B cell (primary cell): ENCODE results near the gene FRYL. TPM values are rescaled to one million over a fixed set of nuclear protein-coding genes. Genes with fewer than 3 reads are reported as not detected.
A peak's percentile ranks its signal among the peaks of the same experiment; 100 is the strongest.
"Not testable (repeated sequence)": the region's sequence is repeated elsewhere in the genome, so short reads cannot be mapped to it uniquely, and the experiment has no call there.

Source experiments
- ATAC-seq: fragments of 200-7000 bp; cut with Tn5 transposase; one replicate; pipeline ENCODE4 v1.10.0; 2021; ENCODE audit warnings: low read depth, mild to moderate bottlenecking, moderate number of reproducible peaks, moderate library complexity
- CTCF ChIA-PET: fragments of 350-600 bp; sonication (Branson Sonifier 250); formaldehyde crosslinking; loops from one replicate; lab custom pipeline; 2021; ENCODE audit warnings: antibody characterized with exemption, inconsistent platforms; lab: Charles Lee
- POLR2A ChIA-PET: fragments of 350-600 bp; sonication (Branson Sonifier 250); formaldehyde crosslinking; loops from one replicate; lab custom pipeline; 2021; ENCODE audit warnings: antibody characterized with exemption; lab: Charles Lee
- DNase-seq: peaks from one replicate; pipeline ENCODE4 v3.0.0; 2013
- H2AFZ ChIP-seq: 2 replicates; pipeline ENCODE4 v1.6.1; 2012; ENCODE audit warnings: mild to moderate bottlenecking, low read depth, low read length; ENCODE audit not compliant: insufficient read depth, poor library complexity, severe bottlenecking
- H3K27ac ChIP-seq, 2 donors: 1 replicate in 1 of 2; 2 replicates in 1 of 2; pipeline ENCODE4 v1.5.1; 2012 to 2013; ENCODE audit warnings: low read length in 2 of 2, mild to moderate bottlenecking in 2 of 2, moderate library complexity in 1 of 2
- H3K27me3 ChIP-seq, 4 experiments: fragments of 200-600 bp in 1 of 4; sonication (generic) in 1 of 4; replicated peaks in 1 of 4; 1 replicate in 2 of 4; 2 replicates in 2 of 4; pipeline versions ENCODE4 v1.6.1 to v1.7.0; 2013 to 2016; ENCODE audit warnings: low read length in 3 of 4, mild to moderate bottlenecking in 2 of 4, mixed read lengths in 1 of 4, moderate library complexity in 1 of 4; ENCODE audit not compliant: insufficient read depth in 4 of 4, control insufficient read depth in 3 of 4; ENCODE audit errors: control extremely low read depth in 1 of 4
- H3K36me3 ChIP-seq, 2 experiments: replicated peaks in 1 of 2; 1 replicate in 1 of 2; 2 replicates in 1 of 2; pipeline versions ENCODE4 v1.6.1 to v1.7.1; 2013; ENCODE audit warnings: low read length in 1 of 2; ENCODE audit not compliant: insufficient read depth in 2 of 2, control insufficient read depth in 1 of 2; ENCODE audit errors: control extremely low read depth in 1 of 2, extremely low read depth in 1 of 2
- H3K4me1 ChIP-seq, 2 donors: fragments of 200-600 bp in 1 of 2; sonication (generic) in 1 of 2; 1 replicate in 1 of 2; 2 replicates in 1 of 2; pipeline versions ENCODE4 v1.5.1 to v1.6.1; 2013 to 2017; ENCODE audit warnings: low read length in 2 of 2; ENCODE audit not compliant: control insufficient read depth in 2 of 2, insufficient read depth in 2 of 2
- H3K4me2 ChIP-seq: replicated peaks from 2 replicates; pipeline ENCODE3; 2012; ENCODE audit warnings: mild to moderate bottlenecking, low read depth, low read length; ENCODE audit not compliant: poor library complexity, severe bottlenecking
- H3K4me3 ChIP-seq, 5 experiments: fragments of 200-600 bp in 1 of 5; sonication (generic) in 1 of 5; 1 replicate in 3 of 5; 2 replicates in 2 of 5; pipeline versions ENCODE4 v1.5.1 to v1.7.0; 2011 to 2016; ENCODE audit warnings: low read length in 4 of 5, mild to moderate bottlenecking in 4 of 5, low read depth in 2 of 5, control low read depth in 1 of 5, moderate library complexity in 1 of 5; ENCODE audit not compliant: insufficient read depth in 1 of 5; ENCODE audit errors: control extremely low read depth in 1 of 5, extremely low read depth in 1 of 5
- H3K79me2 ChIP-seq: fragments of 200-600 bp; sonication (generic); one replicate; pipeline ENCODE4 v1.6.0; 2016; ENCODE audit warnings: low read length; ENCODE audit not compliant: control insufficient read depth, insufficient read depth
- H3K9ac ChIP-seq: fragments of 200-600 bp; sonication (generic); 2 replicates; pipeline ENCODE4 v1.6.1; 2017; ENCODE audit warnings: mild to moderate bottlenecking, low read length, moderate library complexity
- H3K9me3 ChIP-seq, 3 donors: one replicate each; pipeline versions ENCODE4 v1.6.1 to v1.7.1; 2013; ENCODE audit warnings: low read length in 2 of 3; ENCODE audit not compliant: control insufficient read depth in 2 of 3, insufficient read depth in 1 of 3; ENCODE audit errors: control extremely low read depth in 1 of 3
- H4K20me1 ChIP-seq: 2 replicates; pipeline ENCODE4 v1.6.0; 2012; ENCODE audit warnings: mild to moderate bottlenecking, low read length; ENCODE audit not compliant: insufficient read depth, control insufficient read depth, poor library complexity, severe bottlenecking
- H3K27ac Mint-ChIP-seq: one replicate; pipeline ENCODE4 v1.8.0; 2021; ENCODE audit warnings: mixed read lengths
- H3K27me3 Mint-ChIP-seq: one replicate; pipeline ENCODE4 v1.8.0; 2021; ENCODE audit warnings: mixed read lengths
- H3K4me1 Mint-ChIP-seq: one replicate; pipeline ENCODE4 v1.8.0; 2021; ENCODE audit warnings: mixed read lengths
- H3K4me3 Mint-ChIP-seq: one replicate; pipeline ENCODE4 v1.8.0; 2021; ENCODE audit warnings: mixed read lengths
- H3K9me3 Mint-ChIP-seq: one replicate; pipeline ENCODE4 v1.8.0; 2022; ENCODE audit warnings: mixed read lengths; ENCODE audit not compliant: insufficient read depth
- EZH2 ChIP-seq: IDR thresholded peaks from 2 replicates; pipeline ENCODE4 v1.6.1; 2012; ENCODE audit warnings: borderline replicate concordance, low read depth, mild to moderate bottlenecking, moderate library complexity, low read length; ENCODE audit not compliant: insufficient read depth, poor library complexity, severe bottlenecking
- WGBS: methylation state at CpG from one replicate; pipeline ENCODE4 v1.1.5; 2013; ENCODE audit warnings: missing lambda C conversion rate; ENCODE audit not compliant: insufficient coverage; 5-methylcytosine and 5-hydroxymethylcytosine counted together
- intact Hi-C: fragments of 100-400 bp; cut with micrococcal nuclease; formaldehyde crosslinking; loops from one replicate; pipeline ENCODE4 v1.10.0; 2022
- polyA plus RNA-seq: library from polyadenylated mRNA; depleted of rRNA; stranded (reverse); fragments of >200 nt; gene quantifications from 2 replicates; pipeline ENCODE4 v1.2.3, GENCODE V29; 2012
- total RNA-seq, 2 donors: library from RNA; stranded (reverse); fragments of 120-200 nt in 1 of 2; gene quantifications; 1 replicate in 1 of 2; 2 replicates in 1 of 2; pipeline versions ENCODE4 v1.2.3 to v1.2.4, GENCODE V29; 2013 to 2022
- TF ChIP-seq, protein P1 (sequence below): fragments of 200-600 bp; IDR thresholded peaks from one replicate; pipeline ENCODE4 v1.8.0; 2022; ENCODE audit warnings: antibody characterized with exemption, mild to moderate bottlenecking

Gene FRYL
- total and polyA plus RNA-seq, 2 donors (not counting 1 experiment from before 2014, with no cell fraction given), result 15.5 to 138 TPM

DNA sequence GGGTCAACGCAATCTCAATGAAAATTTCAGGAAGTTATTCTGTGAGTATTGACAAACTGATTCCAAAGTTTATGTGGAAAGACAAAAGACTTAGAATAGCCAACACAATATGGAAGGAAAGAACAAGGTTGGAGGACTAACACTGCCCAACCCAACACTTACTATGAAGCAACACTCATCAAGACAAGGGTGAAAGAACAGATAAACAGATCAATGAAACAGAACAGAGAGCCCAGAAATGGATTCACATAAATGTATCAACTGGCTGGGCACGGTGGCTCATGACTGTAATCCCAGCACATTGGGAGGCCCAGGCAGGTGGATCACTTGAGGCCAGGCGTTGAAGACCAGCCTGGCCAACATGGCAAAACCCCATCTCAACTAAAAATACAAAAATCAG is 41.2 kb downstream of the FRYL start:
- peaks cover 57% of the 10 kb centered on the region for H3K4me1 Mint-ChIP-seq
- peaks cover 14 to 15% of the 10 kb centered on the region in 2 donors for H3K4me1 ChIP-seq
- TF ChIP-seq, protein P1, sequence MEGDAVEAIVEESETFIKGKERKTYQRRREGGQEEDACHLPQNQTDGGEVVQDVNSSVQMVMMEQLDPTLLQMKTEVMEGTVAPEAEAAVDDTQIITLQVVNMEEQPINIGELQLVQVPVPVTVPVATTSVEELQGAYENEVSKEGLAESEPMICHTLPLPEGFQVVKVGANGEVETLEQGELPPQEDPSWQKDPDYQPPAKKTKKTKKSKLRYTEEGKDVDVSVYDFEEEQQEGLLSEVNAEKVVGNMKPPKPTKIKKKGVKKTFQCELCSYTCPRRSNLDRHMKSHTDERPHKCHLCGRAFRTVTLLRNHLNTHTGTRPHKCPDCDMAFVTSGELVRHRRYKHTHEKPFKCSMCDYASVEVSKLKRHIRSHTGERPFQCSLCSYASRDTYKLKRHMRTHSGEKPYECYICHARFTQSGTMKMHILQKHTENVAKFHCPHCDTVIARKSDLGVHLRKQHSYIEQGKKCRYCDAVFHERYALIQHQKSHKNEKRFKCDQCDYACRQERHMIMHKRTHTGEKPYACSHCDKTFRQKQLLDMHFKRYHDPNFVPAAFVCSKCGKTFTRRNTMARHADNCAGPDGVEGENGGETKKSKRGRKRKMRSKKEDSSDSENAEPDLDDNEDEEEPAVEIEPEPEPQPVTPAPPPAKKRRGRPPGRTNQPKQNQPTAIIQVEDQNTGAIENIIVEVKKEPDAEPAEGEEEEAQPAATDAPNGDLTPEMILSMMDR, result no peak
- no peak for TF ChIP-seq EZH2

GRCh38 chr4:48728906-48729496 is 51.1 kb downstream of the FRYL start:
- 89% methylated on average over 15 of the region's 15 CpGs for WGBS
- intact Hi-C loops, result loop anchor here (5.0 kb wide), 1 partner anchor 38 kb away; no protein-coding TSS in a partner anchor
- H3K27me3 Mint-ChIP-seq, ATAC-seq, POLR2A ChIA-PET, H3K4me3 ChIP-seq, H3K9ac ChIP-seq, H3K27ac Mint-ChIP-seq, H2AFZ ChIP-seq, H3K36me3 ChIP-seq, CTCF ChIA-PET, H3K9me3 ChIP-seq, H3K27me3 ChIP-seq, H3K9me3 Mint-ChIP-seq, DNase-seq: not testable (repeated sequence)
- Mint-ChIP-seq H3K4me3 (peak overlapping the region; percentile 44), H3K4me1 (peaks cover 86% of the 10 kb centered on the region)
- peaks cover 21 to 28% of the 10 kb centered on the region in 2 donors for H3K4me1 ChIP-seq
- peaks cover 62% of the 10 kb centered on the region for H4K20me1 ChIP-seq
- H3K27ac ChIP-seq, result peak overlapping the region in 1 of 2 donors; percentile 12
- H3K4me2 ChIP-seq, result peak overlapping the region; percentile 8
- peaks cover 96% of the 10 kb centered on the region for H3K79me2 ChIP-seq

More for the DNA sequence above, 41.2 kb downstream of the FRYL start:
- no peak for DNase-seq
- no peaks in the 10 kb centered on the region for H3K27me3 ChIP-seq
- peaks cover 51% of the 10 kb centered on the region for H4K20me1 ChIP-seq
- H3K4me3 Mint-ChIP-seq, result no peak overlapping the region
- H3K27ac ChIP-seq, result no peak overlapping the region
- no peak for ATAC-seq
- H3K79me2 ChIP-seq, result peaks cover 85% of the 10 kb centered on the region
- H3K4me2 ChIP-seq, result no peak overlapping the region
- no peak overlapping the region for H3K9ac ChIP-seq
- intact Hi-C loops, result no loop called here
- 100% methylated on average over 1 of the region's 3 CpGs for WGBS
- ChIA-PET CTCF (no interaction called here), POLR2A (no interaction called here)
- no peak overlapping the region for H3K27ac Mint-ChIP-seq
- H2AFZ ChIP-seq, result no peak overlapping the region
- no peak overlapping the region for H3K4me3 ChIP-seq
- H3K36me3 ChIP-seq, result no peaks in the 10 kb centered on the region
- no peaks in the 10 kb centered on the region for H3K9me3 Mint-ChIP-seq
- H3K9me3 ChIP-seq, result peaks cover 0 to 10% (median 0%) of the 10 kb centered on the region in 3 donors
- H3K27me3 Mint-ChIP-seq, result no peaks in the 10 kb centered on the region
